ENCODE measurements around the gene CALN1.

The CALN1 gene

GRCh38 chr7:72325561-72325960 lies 86.6 kb downstream of the CALN1 start:
- Histone ChIP-seq H3K27me3 (ENCODE audit: control insufficient read depth, insufficient read depth, low read length) (no peaks in the 10 kb centered on the region), H3K4me1 (ENCODE audit: control insufficient read depth, insufficient read depth, low read length) (no peaks in the 10 kb centered on the region), H3K27ac (ENCODE audit: low read depth, low read length) (no peak overlapping the region), H3K9me3 (ENCODE audit: control insufficient read depth, insufficient read depth, low read length) (no peaks in the 10 kb centered on the region), H3K9ac (ENCODE audit: low read depth, low read length) (no peak overlapping the region), H3K4me3 (ENCODE audit: low read depth, low read length) (no peak overlapping the region), H3K36me3 (ENCODE audit: control insufficient read depth, insufficient read depth, low read length) (no peaks in the 10 kb centered on the region)

DNA sequence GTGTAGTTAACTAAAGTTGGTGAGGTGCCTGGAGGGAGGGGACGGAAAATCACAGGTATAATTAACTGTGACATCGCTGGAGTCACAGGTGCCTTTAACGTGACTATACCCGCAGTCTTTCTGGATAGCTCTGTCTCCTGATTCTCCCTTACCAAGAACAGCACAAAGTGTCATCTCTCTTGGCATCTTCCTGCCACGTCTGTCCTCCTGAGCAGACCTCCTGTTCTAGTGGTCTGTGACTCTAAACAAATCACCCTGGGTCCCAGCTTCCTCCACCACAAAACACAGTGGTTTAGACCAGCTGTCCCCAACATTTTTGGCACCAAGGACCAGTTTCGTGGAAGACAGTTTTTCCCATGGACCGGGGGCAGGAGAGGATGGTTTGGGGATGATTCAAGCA lies 90.5 kb downstream of the CALN1 start:
- no peaks in the 10 kb centered on the region for H3K4me1 ChIP-seq (ENCODE audit: control insufficient read depth, insufficient read depth, low read length)
- H3K9ac ChIP-seq (ENCODE audit: low read depth, low read length), result no peak overlapping the region
- no peaks in the 10 kb centered on the region for H3K36me3 ChIP-seq (ENCODE audit: control insufficient read depth, insufficient read depth, low read length)
- no peak overlapping the region for H3K27ac ChIP-seq (ENCODE audit: low read depth, low read length)
- H3K9me3 ChIP-seq (ENCODE audit: control insufficient read depth, insufficient read depth, low read length), result no peaks in the 10 kb centered on the region
- H3K27me3 ChIP-seq (ENCODE audit: control insufficient read depth, insufficient read depth, low read length), result no peaks in the 10 kb centered on the region
- H3K4me3 ChIP-seq (ENCODE audit: low read depth, low read length), result no peak overlapping the region

GRCh38 chr7:72321081-72321480 lies 91.1 kb downstream of the CALN1 start:
- no peak overlapping the region for H3K9ac ChIP-seq (ENCODE audit: low read depth, low read length)
- no peaks in the 10 kb centered on the region for H3K36me3 ChIP-seq (ENCODE audit: control insufficient read depth, insufficient read depth, low read length)
- no peak overlapping the region for H3K4me3 ChIP-seq (ENCODE audit: low read depth, low read length)
- H3K9me3 ChIP-seq (ENCODE audit: control insufficient read depth, insufficient read depth, low read length), result no peaks in the 10 kb centered on the region
- no peak overlapping the region for H3K27ac ChIP-seq (ENCODE audit: low read depth, low read length)
- H3K27me3 ChIP-seq (ENCODE audit: control insufficient read depth, insufficient read depth, low read length), result no peaks in the 10 kb centered on the region
- H3K4me1 ChIP-seq (ENCODE audit: control insufficient read depth, insufficient read depth, low read length), result no peaks in the 10 kb centered on the region

GRCh38 chr7:72317341-72317740 lies 94.8 kb downstream of the CALN1 start:
- Histone ChIP-seq H3K4me1 (ENCODE audit: control insufficient read depth, insufficient read depth, low read length) (no peaks in the 10 kb centered on the region), H3K4me3 (ENCODE audit: low read depth, low read length) (no peak overlapping the region), H3K27me3 (ENCODE audit: control insufficient read depth, insufficient read depth, low read length) (no peaks in the 10 kb centered on the region), H3K27ac (ENCODE audit: low read depth, low read length) (no peak overlapping the region), H3K36me3 (ENCODE audit: control insufficient read depth, insufficient read depth, low read length) (no peaks in the 10 kb centered on the region), H3K9ac (ENCODE audit: low read depth, low read length) (no peak overlapping the region), H3K9me3 (ENCODE audit: control insufficient read depth, insufficient read depth, low read length) (no peaks in the 10 kb centered on the region)

DNA sequence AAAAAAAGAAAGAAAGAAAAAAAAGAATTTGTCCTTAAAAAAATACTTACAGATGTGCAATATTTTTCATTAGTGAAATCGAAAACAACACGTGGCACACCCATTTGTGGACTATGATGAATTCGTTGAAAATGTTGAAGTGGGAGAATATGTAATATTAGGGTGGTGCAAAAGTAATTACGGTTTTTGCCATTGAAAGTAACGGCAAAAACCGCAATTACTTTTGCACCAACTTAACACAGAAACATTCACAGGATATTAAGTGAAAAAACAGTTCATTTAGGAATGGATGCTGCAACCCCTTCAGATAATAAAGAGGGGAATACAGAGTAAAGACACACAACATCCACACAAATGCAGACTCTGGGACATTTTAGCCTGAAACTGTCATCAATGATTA lies 96.0 kb downstream of the CALN1 start:
- Histone ChIP-seq H3K36me3 (ENCODE audit: control insufficient read depth, insufficient read depth, low read length) (no peaks in the 10 kb centered on the region), H3K9ac (ENCODE audit: low read depth, low read length) (no peak overlapping the region), H3K27me3 (ENCODE audit: control insufficient read depth, insufficient read depth, low read length) (no peaks in the 10 kb centered on the region), H3K4me1 (ENCODE audit: control insufficient read depth, insufficient read depth, low read length) (no peaks in the 10 kb centered on the region), H3K27ac (ENCODE audit: low read depth, low read length) (no peak overlapping the region), H3K9me3 (ENCODE audit: control insufficient read depth, insufficient read depth, low read length) (no peaks in the 10 kb centered on the region), H3K4me3 (ENCODE audit: low read depth, low read length) (no peak overlapping the region)

DNA sequence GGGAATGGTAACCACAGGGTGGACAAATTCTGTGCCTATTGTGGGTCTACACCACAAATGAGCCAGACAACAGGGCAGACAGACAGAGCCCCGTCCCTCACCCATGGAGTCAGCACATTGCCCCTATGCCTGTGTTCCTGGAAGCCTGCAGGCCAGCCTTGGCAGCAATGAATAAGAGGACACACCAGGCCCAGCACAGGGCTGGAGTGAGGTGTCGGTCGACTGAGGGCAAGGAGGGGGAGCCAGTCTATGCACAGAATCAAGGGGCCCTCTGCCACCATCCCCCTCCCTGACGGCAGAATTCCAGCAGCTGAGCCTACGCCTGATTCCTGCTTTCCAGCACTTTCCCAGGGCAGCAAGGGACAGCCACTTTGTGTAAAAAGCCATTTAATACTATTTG lies 98.2 kb downstream of the CALN1 start:
- H3K27me3 ChIP-seq (ENCODE audit: control insufficient read depth, insufficient read depth, low read length), result no peaks in the 10 kb centered on the region
- no peaks in the 10 kb centered on the region for H3K36me3 ChIP-seq (ENCODE audit: control insufficient read depth, insufficient read depth, low read length)
- no peak overlapping the region for H3K4me3 ChIP-seq (ENCODE audit: low read depth, low read length)
- H3K9me3 ChIP-seq (ENCODE audit: control insufficient read depth, insufficient read depth, low read length), result no peaks in the 10 kb centered on the region
- H3K9ac ChIP-seq (ENCODE audit: low read depth, low read length), result no peak overlapping the region
- H3K27ac ChIP-seq (ENCODE audit: low read depth, low read length), result no peak overlapping the region
- H3K4me1 ChIP-seq (ENCODE audit: control insufficient read depth, insufficient read depth, low read length), result no peaks in the 10 kb centered on the region

GRCh38 chr7:72310301-72310700 lies 101.8 kb downstream of the CALN1 start:
- H3K9me3 ChIP-seq (ENCODE audit: control insufficient read depth, insufficient read depth, low read length), result no peaks in the 10 kb centered on the region
- peaks cover 5% of the 10 kb centered on the region; the same call in 1 of the 2 replicates for H3K4me1 ChIP-seq (ENCODE audit: control insufficient read depth, insufficient read depth, low read length)
- H3K4me3 ChIP-seq (ENCODE audit: low read depth, low read length), result no peak overlapping the region
- no peaks in the 10 kb centered on the region for H3K36me3 ChIP-seq (ENCODE audit: control insufficient read depth, insufficient read depth, low read length)
- H3K27ac ChIP-seq (ENCODE audit: low read depth, low read length), result no peak overlapping the region
- no peaks in the 10 kb centered on the region for H3K27me3 ChIP-seq (ENCODE audit: control insufficient read depth, insufficient read depth, low read length)
- H3K9ac ChIP-seq (ENCODE audit: low read depth, low read length), result no peak overlapping the region

DNA sequence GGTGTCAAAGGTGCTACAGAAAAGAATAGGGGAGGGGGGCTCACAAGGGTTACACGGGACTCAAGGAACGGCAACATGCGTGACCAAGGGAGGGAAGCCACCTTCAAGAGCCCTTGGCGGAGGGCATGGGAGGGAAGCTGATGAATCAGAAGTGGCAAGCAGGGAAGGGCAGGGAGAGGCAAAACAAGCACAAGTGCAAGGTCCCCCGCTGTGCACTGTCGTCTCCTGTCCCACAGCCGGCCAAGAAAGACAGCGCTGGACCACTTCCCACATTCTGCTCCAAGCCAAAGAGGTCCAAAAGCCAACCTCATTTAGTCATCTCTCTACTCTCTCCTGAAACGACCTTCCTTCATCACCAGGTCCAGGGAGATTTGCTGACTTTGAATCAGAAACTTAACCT lies 102.7 kb downstream of the CALN1 start:
- Histone ChIP-seq H3K9me3 (ENCODE audit: control insufficient read depth, insufficient read depth, low read length) (no peaks in the 10 kb centered on the region), H3K27ac (ENCODE audit: low read depth, low read length) (no peak overlapping the region), H3K27me3 (ENCODE audit: control insufficient read depth, insufficient read depth, low read length) (no peaks in the 10 kb centered on the region), H3K4me1 (ENCODE audit: control insufficient read depth, insufficient read depth, low read length) (peaks cover 5% of the 10 kb centered on the region; the same call in 1 of the 2 replicates), H3K4me3 (ENCODE audit: low read depth, low read length) (no peak overlapping the region), H3K36me3 (ENCODE audit: control insufficient read depth, insufficient read depth, low read length) (no peaks in the 10 kb centered on the region), H3K9ac (ENCODE audit: low read depth, low read length) (no peak overlapping the region)

GRCh38 chr7:72308986-72309385 lies 103.2 kb downstream of the CALN1 start:
- Histone ChIP-seq H3K9me3 (ENCODE audit: control insufficient read depth, insufficient read depth, low read length) (no peaks in the 10 kb centered on the region), H3K27ac (ENCODE audit: low read depth, low read length) (no peak overlapping the region), H3K9ac (ENCODE audit: low read depth, low read length) (no peak overlapping the region), H3K4me3 (ENCODE audit: low read depth, low read length) (no peak overlapping the region), H3K4me1 (ENCODE audit: control insufficient read depth, insufficient read depth, low read length) (peaks cover 8% of the 10 kb centered on the region; the same call in 1 of the 2 replicates), H3K36me3 (ENCODE audit: control insufficient read depth, insufficient read depth, low read length) (no peaks in the 10 kb centered on the region), H3K27me3 (ENCODE audit: control insufficient read depth, insufficient read depth, low read length) (no peaks in the 10 kb centered on the region)

GRCh38 chr7:72307566-72307965 lies 104.6 kb downstream of the CALN1 start:
- Histone ChIP-seq H3K27me3 (ENCODE audit: control insufficient read depth, insufficient read depth, low read length) (no peaks in the 10 kb centered on the region), H3K4me1 (ENCODE audit: control insufficient read depth, insufficient read depth, low read length) (peaks cover 8% of the 10 kb centered on the region; the same call in 1 of the 2 replicates), H3K4me3 (ENCODE audit: low read depth, low read length) (no peak overlapping the region), H3K9me3 (ENCODE audit: control insufficient read depth, insufficient read depth, low read length) (no peaks in the 10 kb centered on the region), H3K27ac (ENCODE audit: low read depth, low read length) (no peak overlapping the region), H3K36me3 (ENCODE audit: control insufficient read depth, insufficient read depth, low read length) (no peaks in the 10 kb centered on the region), H3K9ac (ENCODE audit: low read depth, low read length) (no peak overlapping the region)

- H3K36me3 ChIP-seq (ENCODE audit: control insufficient read depth, insufficient read depth, low read length), result no peaks in the 10 kb centered on the region
- H3K27ac ChIP-seq (ENCODE audit: low read depth, low read length), result no peak overlapping the region
- no peak overlapping the region for H3K9ac ChIP-seq (ENCODE audit: low read depth, low read length)
- H3K9me3 ChIP-seq (ENCODE audit: control insufficient read depth, insufficient read depth, low read length), result no peaks in the 10 kb centered on the region
- no peaks in the 10 kb centered on the region for H3K27me3 ChIP-seq (ENCODE audit: control insufficient read depth, insufficient read depth, low read length)
- no peak overlapping the region for H3K4me3 ChIP-seq (ENCODE audit: low read depth, low read length)
- H3K4me1 ChIP-seq (ENCODE audit: control insufficient read depth, insufficient read depth, low read length), result peaks cover 4% of the 10 kb centered on the region; the same call in 1 of the 2 replicates
These were observed 113.2 kb downstream of the CALN1 start for GRCh38 chr7:72298912-72299311.

GRCh38 chr7:72298091-72298490 lies 114.0 kb downstream of the CALN1 start:
- H3K27ac ChIP-seq (ENCODE audit: low read depth, low read length), result no peak overlapping the region

More at GRCh38 chr7:72298091-72298490, 114.0 kb downstream of the CALN1 start:
- Histone ChIP-seq H3K9me3 (ENCODE audit: control insufficient read depth, insufficient read depth, low read length) (no peaks in the 10 kb centered on the region), H3K4me3 (ENCODE audit: low read depth, low read length) (no peak overlapping the region), H3K9ac (ENCODE audit: low read depth, low read length) (no peak overlapping the region), H3K27me3 (ENCODE audit: control insufficient read depth, insufficient read depth, low read length) (no peaks in the 10 kb centered on the region), H3K36me3 (ENCODE audit: control insufficient read depth, insufficient read depth, low read length) (no peaks in the 10 kb centered on the region), H3K4me1 (ENCODE audit: control insufficient read depth, insufficient read depth, low read length) (peaks cover 4% of the 10 kb centered on the region; the same call in 1 of the 2 replicates)
